Smooth muscle cell (in vitro differentiated cells): ENCODE measurements around the gene SLC6A18. TPM values are rescaled to one million over a fixed set of nuclear protein-coding genes. Genes with fewer than 3 reads are reported as not detected.

ENCODE experiments used
- DNase-seq: peaks from one replicate; lab custom pipeline; 2025; ENCODE audit not compliant: unreplicated experiment; lab: John Stamatoyannopoulos, UW
- H2AFZ ChIP-seq: fragments of 200-600 bp; sonication (generic); 2 replicates; pipeline ENCODE4 v1.6.0; 2016; ENCODE audit warnings: antibody characterized with exemption, low read depth, mild to moderate bottlenecking
- H3F3A ChIP-seq: fragments of 200-600 bp; sonication (generic); 2 replicates; pipeline ENCODE4 v1.6.0; 2017; ENCODE audit warnings: antibody characterized with exemption, low read depth
- H3K27ac ChIP-seq: fragments of 200-600 bp; sonication (generic); 2 replicates; pipeline ENCODE4 v1.5.1; 2016; ENCODE audit warnings: low read depth, mild to moderate bottlenecking
- H3K27me3 ChIP-seq: fragments of 200-600 bp; sonication (generic); 2 replicates; pipeline ENCODE4 v1.6.1; 2016; ENCODE audit warnings: low read depth, mild to moderate bottlenecking
- H3K36me3 ChIP-seq: fragments of 200-600 bp; sonication (generic); 2 replicates; pipeline ENCODE4 v1.5.1; 2016; ENCODE audit warnings: low read depth
- H3K4me1 ChIP-seq: fragments of 200-600 bp; sonication (generic); 2 replicates; pipeline ENCODE4 v1.5.1; 2016; ENCODE audit warnings: low read depth
- H3K4me2 ChIP-seq: fragments of 200-600 bp; sonication (generic); 2 replicates; pipeline ENCODE4 v1.6.0; 2016; ENCODE audit warnings: mild to moderate bottlenecking
- H3K4me3 ChIP-seq: fragments of 200-600 bp; sonication (generic); 2 replicates; pipeline ENCODE4 v1.5.1; 2016; ENCODE audit warnings: mild to moderate bottlenecking
- H3K79me2 ChIP-seq: fragments of 200-600 bp; sonication (generic); 2 replicates; pipeline ENCODE4 v1.6.0; 2016; ENCODE audit warnings: low read depth, mild to moderate bottlenecking
- H3K9ac ChIP-seq: fragments of 200-600 bp; sonication (generic); 2 replicates; pipeline ENCODE4 v1.6.0; 2016; ENCODE audit warnings: low read depth
- H3K9me3 ChIP-seq: fragments of 200-600 bp; sonication (generic); replicated peaks from 2 replicates; pipeline ENCODE4 v1.5.1; 2016; ENCODE audit warnings: low read depth
- H4K20me1 ChIP-seq: fragments of 200-600 bp; sonication (generic); 2 replicates; pipeline ENCODE4 v1.6.0; 2016; ENCODE audit warnings: low read depth
- WGBS: methylation state at CpG from one replicate; pipeline ENCODE4 v1.1.7; 2016; ENCODE audit warnings: low lambda C conversion rate; 5-methylcytosine and 5-hydroxymethylcytosine counted together
- polyA plus RNA-seq: library from polyadenylated mRNA; unstranded; fragments of >200 nt; fragmentation: Nextera tagmentation; extraction: Ambion mirVana; gene quantifications from 2 replicates; pipeline ENCODE4 v1.2.1, GENCODE V29; 2016
- total RNA-seq: library from RNA; depleted of rRNA; stranded (reverse); fragments of >200 nt; gene quantifications from 2 replicates; pipeline ENCODE4 v1.2.3, GENCODE V29; 2014
- TF ChIP-seq, protein P1 (sequence below): fragments of 200-600 bp; sonication (generic); IDR thresholded peaks from 2 replicates; pipeline ENCODE4 v1.5.1; 2017; ENCODE audit warnings: borderline replicate concordance, mild to moderate bottlenecking, antibody characterized with exemption; ENCODE audit not compliant: insufficient read depth, poor library complexity, severe bottlenecking

The SLC6A18 gene
- total and polyA plus RNA-seq, 2 experiments from 2014 or later: not detected

DNA sequence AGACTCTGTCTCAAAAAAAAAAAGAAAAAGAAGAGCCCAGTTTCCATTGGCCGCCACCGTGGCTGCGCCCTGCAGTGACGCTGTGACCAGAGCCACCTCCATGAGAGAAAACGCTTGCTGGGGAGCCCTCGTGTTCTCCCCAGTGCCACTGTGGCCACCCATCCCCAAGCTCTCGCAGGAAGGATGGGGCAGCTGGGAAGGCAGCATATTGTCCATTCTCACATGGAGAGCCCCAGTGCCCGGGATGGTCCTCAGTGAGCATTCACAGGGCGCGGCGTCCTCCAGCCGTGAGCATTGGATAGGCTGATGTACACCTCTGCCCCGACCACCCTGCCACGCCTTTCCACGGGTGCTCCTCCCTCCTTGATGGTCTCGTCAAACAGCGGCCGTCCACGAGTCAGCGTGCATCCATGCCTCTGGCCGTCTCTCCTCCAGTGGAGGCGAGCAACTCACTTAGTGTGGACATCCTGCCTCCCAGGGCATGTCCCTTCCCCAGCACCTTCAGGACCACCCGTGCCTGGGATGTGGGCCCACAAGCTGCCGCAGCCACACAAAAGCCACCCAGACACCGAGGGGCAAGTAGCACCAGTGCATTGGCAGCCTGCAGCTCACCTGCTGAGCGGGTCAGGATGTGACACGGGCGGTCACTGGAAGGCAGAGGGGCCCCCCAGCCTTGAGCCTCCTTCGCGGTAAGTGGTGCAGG is 47.2 kb upstream of the SLC6A18 start:
- H3K4me3 ChIP-seq: no peak overlapping the region
- no peaks in the 10 kb centered on the region for H3K27me3 ChIP-seq
- H4K20me1 ChIP-seq: no peaks in the 10 kb centered on the region
- TF ChIP-seq, protein P1, sequence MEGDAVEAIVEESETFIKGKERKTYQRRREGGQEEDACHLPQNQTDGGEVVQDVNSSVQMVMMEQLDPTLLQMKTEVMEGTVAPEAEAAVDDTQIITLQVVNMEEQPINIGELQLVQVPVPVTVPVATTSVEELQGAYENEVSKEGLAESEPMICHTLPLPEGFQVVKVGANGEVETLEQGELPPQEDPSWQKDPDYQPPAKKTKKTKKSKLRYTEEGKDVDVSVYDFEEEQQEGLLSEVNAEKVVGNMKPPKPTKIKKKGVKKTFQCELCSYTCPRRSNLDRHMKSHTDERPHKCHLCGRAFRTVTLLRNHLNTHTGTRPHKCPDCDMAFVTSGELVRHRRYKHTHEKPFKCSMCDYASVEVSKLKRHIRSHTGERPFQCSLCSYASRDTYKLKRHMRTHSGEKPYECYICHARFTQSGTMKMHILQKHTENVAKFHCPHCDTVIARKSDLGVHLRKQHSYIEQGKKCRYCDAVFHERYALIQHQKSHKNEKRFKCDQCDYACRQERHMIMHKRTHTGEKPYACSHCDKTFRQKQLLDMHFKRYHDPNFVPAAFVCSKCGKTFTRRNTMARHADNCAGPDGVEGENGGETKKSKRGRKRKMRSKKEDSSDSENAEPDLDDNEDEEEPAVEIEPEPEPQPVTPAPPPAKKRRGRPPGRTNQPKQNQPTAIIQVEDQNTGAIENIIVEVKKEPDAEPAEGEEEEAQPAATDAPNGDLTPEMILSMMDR: no peak
- 94% methylated on average over 21 of the region's 30 CpGs for WGBS
- H3K4me2 ChIP-seq: no peak overlapping the region
- H3K79me2 ChIP-seq: no peaks in the 10 kb centered on the region
- H3K9me3 ChIP-seq: no peaks in the 10 kb centered on the region
- no peaks in the 10 kb centered on the region for H3F3A ChIP-seq
- DNase-seq: no peak
- H3K36me3 ChIP-seq: no peaks in the 10 kb centered on the region
- H3K9ac ChIP-seq: no peak overlapping the region
- no peak overlapping the region for H3K27ac ChIP-seq
- no peak overlapping the region for H2AFZ ChIP-seq
- no peaks in the 10 kb centered on the region for H3K4me1 ChIP-seq

DNA sequence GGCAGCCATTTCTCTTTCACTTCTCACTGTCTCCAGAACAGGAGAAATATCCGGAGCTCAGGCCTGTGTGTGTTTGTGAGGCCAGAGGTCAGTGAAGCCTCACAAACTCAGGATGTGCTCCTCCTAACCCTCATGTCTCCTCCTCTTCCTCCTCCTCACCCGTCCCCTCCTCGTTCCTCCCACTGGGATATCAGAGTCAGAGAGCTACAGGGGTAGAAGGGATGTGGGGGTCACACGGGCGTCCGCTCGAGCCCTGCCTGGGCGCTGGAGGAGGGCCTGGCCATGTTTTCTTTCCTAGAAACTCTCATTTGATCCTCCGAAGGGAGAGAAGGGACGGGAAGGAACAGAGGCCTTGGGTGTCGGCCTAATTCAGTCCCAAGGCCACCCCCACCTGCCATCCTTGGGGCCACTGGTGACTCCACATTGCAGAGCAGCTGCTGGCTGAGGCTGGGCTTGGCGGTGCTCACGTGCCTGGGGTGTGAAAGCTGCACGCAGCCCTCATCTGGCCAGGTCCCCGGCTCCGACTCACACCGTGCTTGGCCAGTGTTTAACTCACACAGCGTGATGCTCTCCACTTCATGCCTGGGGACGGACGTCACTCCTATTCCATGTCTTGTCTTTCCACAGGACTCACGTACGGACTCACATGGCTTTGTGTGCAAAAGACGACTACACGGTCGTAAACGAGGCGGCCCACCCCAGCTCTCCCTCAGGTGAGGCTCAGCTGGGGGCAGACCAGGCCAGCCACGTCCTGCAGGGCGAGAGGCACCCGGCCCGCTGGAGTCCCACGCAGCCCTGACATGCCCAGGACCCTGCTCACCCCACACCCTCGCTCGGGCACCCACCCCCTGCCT is 46.4 kb upstream of the SLC6A18 start:
- H3F3A ChIP-seq: no peaks in the 10 kb centered on the region
- no peaks in the 10 kb centered on the region for H3K4me1 ChIP-seq
- H3K9ac ChIP-seq: no peak overlapping the region
- H3K79me2 ChIP-seq: no peaks in the 10 kb centered on the region
- TF ChIP-seq, protein P1: no peak
- H3K4me3 ChIP-seq: no peak overlapping the region
- no peak overlapping the region for H3K27ac ChIP-seq
- no peaks in the 10 kb centered on the region for H3K27me3 ChIP-seq
- H3K4me2 ChIP-seq: no peak overlapping the region
- no peaks in the 10 kb centered on the region for H3K9me3 ChIP-seq
- H4K20me1 ChIP-seq: no peaks in the 10 kb centered on the region
- H3K36me3 ChIP-seq: no peaks in the 10 kb centered on the region
- no peak overlapping the region for H2AFZ ChIP-seq
- 93% methylated on average over 23 of the region's 34 CpGs for WGBS
- no peak for DNase-seq

DNA sequence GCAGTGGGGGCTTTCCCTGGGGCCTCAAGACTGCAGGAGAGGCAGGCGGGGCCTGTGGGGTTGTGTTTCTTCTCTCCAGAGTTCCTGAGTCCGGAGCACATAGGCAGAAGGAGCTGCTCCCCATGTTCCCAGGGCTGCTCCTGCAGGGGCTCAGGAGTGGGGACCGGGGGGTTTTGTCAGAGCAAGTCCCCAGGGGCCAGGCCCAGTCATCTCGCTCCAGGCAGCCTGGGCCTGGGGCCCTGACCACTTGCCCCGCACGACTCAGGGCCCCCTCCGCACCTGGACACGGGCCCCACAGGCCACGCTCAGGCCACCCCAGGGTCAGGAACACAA is 45.8 kb upstream of the SLC6A18 start:
- WGBS: 100% methylated on average over 4 of the region's 9 CpGs
- Histone ChIP-seq H4K20me1 (no peaks in the 10 kb centered on the region), H3F3A (no peaks in the 10 kb centered on the region), H3K27me3 (no peaks in the 10 kb centered on the region), H3K27ac (no peak overlapping the region), H3K4me1 (no peaks in the 10 kb centered on the region), H3K36me3 (no peaks in the 10 kb centered on the region), H3K9me3 (no peaks in the 10 kb centered on the region), H2AFZ (no peak overlapping the region), H3K4me2 (no peak overlapping the region), H3K79me2 (no peaks in the 10 kb centered on the region), H3K9ac (no peak overlapping the region), H3K4me3 (no peak overlapping the region)
- TF ChIP-seq, protein P1: no peak
- DNase-seq: no peak

DNA sequence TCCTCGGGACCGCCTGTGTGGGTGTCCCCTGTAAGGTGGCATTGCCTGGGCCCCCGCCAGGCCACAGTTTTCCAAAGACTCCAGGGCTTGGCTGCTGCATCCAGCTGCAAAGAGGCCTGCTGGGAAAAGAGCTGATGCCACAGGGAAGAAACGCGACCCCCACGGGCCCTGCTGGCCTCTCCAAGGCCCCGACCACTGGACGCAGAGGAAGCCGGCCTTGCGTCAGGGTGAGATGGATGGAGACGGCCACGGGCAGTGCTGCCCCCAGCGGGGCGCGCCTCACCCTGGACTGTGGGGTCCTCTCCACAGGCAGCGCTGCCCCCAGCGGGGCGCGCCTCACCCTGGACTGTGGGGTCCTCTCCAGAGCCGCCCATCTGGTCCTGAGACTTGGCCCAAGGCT is 45.1 kb upstream of the SLC6A18 start:
- H3K27ac ChIP-seq: no peak overlapping the region
- H2AFZ ChIP-seq: no peak overlapping the region
- TF ChIP-seq, protein P1: no peak
- H3K4me1 ChIP-seq: no peaks in the 10 kb centered on the region
- no peak overlapping the region for H3K9ac ChIP-seq
- no peaks in the 10 kb centered on the region for H3K79me2 ChIP-seq
- WGBS: 95% methylated on average over 8 of the region's 20 CpGs
- no peak overlapping the region for H3K4me2 ChIP-seq
- H3F3A ChIP-seq: no peaks in the 10 kb centered on the region
- no peaks in the 10 kb centered on the region for H3K9me3 ChIP-seq
- H3K4me3 ChIP-seq: no peak overlapping the region
- DNase-seq: no peak
- no peaks in the 10 kb centered on the region for H4K20me1 ChIP-seq
- no peaks in the 10 kb centered on the region for H3K36me3 ChIP-seq
- no peaks in the 10 kb centered on the region for H3K27me3 ChIP-seq
